ENCODE measurements around the gene FAM170B. TPM values are rescaled to one million over a fixed set of nuclear protein-coding genes. Genes with fewer than 3 reads are reported as not detected.

The FAM170B gene
- total RNA-seq, 1 experiment from 2014 or later = not detected

DNA sequence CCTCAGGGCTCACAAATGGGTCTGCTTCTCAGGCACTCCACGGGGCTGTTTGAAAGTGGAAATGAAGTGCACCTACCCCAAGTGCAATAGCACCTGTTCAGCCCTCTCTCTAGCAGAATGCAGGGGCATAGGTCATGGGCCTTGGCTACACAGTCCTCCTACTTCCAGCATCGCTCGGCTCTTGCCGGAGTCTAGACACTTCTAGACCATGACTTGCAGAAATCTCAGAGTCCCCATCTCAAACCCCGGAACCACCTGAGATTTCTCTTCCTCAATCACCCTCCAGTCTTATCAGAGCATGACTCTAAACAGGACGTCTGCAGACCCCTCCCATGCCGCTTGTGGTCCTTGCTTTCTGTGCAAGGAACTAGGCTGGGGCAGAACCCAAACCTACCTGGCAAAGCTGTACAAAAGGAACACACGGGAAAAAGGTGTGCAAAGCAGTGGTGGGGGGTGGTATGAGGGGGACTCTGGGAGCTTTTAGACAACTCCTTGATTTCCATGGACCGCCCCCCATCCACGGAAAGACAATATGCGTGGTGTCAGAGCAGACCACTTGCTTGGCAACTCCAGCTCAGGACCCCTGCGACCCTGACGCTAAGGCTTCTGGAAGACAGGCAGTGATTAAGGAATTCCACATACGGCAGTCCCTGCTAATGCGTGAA, 40.6 kb upstream of the FAM170B start:
- Histone ChIP-seq H2AFZ (no peak overlapping the region), H3K36me3 (ENCODE audit: low read depth) (no peaks in the 10 kb centered on the region), H3K9me3 (ENCODE audit: insufficient read depth, low read depth) (no peaks in the 10 kb centered on the region), H3K27me3 (ENCODE audit: insufficient read depth, low read depth) (no peaks in the 10 kb centered on the region), H3K27ac (no peak overlapping the region), H3K4me2 (no peak overlapping the region), H4K20me1 (ENCODE audit: insufficient read depth) (no peaks in the 10 kb centered on the region), H3F3A (ENCODE audit: insufficient read depth, low read depth) (no peaks in the 10 kb centered on the region), H3K4me3 (no peak overlapping the region), H3K79me2 (ENCODE audit: low read depth) (no peaks in the 10 kb centered on the region), H3K4me1 (replicated peaks; ENCODE audit: insufficient read depth) (peaks cover 7% of the 10 kb centered on the region), H3K9me2 (ENCODE audit: insufficient read depth) (no peaks in the 10 kb centered on the region)
- intact Hi-C loops (cut with micrococcal nuclease; ENCODE audit: unreplicated experiment) = no loop called here
- no peak for TF ChIP-seq EZH2 (IDR thresholded peaks at IDR 0.05; ENCODE audit: low read depth)
- TF ChIP-seq, protein P1, sequence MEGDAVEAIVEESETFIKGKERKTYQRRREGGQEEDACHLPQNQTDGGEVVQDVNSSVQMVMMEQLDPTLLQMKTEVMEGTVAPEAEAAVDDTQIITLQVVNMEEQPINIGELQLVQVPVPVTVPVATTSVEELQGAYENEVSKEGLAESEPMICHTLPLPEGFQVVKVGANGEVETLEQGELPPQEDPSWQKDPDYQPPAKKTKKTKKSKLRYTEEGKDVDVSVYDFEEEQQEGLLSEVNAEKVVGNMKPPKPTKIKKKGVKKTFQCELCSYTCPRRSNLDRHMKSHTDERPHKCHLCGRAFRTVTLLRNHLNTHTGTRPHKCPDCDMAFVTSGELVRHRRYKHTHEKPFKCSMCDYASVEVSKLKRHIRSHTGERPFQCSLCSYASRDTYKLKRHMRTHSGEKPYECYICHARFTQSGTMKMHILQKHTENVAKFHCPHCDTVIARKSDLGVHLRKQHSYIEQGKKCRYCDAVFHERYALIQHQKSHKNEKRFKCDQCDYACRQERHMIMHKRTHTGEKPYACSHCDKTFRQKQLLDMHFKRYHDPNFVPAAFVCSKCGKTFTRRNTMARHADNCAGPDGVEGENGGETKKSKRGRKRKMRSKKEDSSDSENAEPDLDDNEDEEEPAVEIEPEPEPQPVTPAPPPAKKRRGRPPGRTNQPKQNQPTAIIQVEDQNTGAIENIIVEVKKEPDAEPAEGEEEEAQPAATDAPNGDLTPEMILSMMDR (conservative IDR thresholded peaks at IDR 0.05) = no peak
- ChIA-PET CTCF (no interaction called here), POLR2A (ENCODE audit: unreplicated experiment) (interaction anchor here (0.7 kb wide), 1 partner anchor 11 kb away, joined by 4 read pairs; no protein-coding TSS in a partner anchor)
- no peak for DNase-seq
- no TSS peak for BruUV-seq (replicated peaks)

DNA sequence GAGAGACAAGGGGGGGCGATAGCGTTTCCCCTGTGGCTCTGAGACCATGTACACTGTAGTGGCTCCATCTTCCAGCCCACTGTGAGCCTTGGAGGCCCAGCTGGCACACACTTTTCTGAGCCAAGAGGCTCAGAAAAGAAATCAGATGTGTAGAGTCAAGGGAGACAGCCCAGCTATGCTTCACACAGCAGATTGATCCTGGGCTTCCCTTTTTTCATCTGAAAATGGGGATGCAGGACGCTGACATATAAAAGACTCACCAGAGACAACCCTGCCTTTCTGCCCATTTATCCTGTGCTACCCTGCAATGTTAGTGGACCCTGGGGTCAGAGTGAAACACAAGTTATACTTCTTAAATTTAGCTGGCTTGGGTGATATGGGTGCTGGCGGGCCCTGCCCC, 40.0 kb upstream of the FAM170B start:
- Histone ChIP-seq H3K27me3 (ENCODE audit: insufficient read depth, low read depth) (no peaks in the 10 kb centered on the region), H3K9me2 (ENCODE audit: insufficient read depth) (no peaks in the 10 kb centered on the region), H3K4me1 (replicated peaks; ENCODE audit: insufficient read depth) (peaks cover 7% of the 10 kb centered on the region), H3K4me2 (no peak overlapping the region), H2AFZ (no peak overlapping the region), H3K79me2 (ENCODE audit: low read depth) (no peaks in the 10 kb centered on the region), H3K4me3 (no peak overlapping the region), H3K27ac (no peak overlapping the region), H3K9me3 (ENCODE audit: insufficient read depth, low read depth) (no peaks in the 10 kb centered on the region), H4K20me1 (ENCODE audit: insufficient read depth) (no peaks in the 10 kb centered on the region), H3F3A (ENCODE audit: insufficient read depth, low read depth) (no peaks in the 10 kb centered on the region), H3K36me3 (ENCODE audit: low read depth) (no peaks in the 10 kb centered on the region)
- TF ChIP-seq, protein P1 (conservative IDR thresholded peaks at IDR 0.05) = no peak
- DNase-seq = no peak
- BruUV-seq (replicated peaks) = no TSS peak
- intact Hi-C loops (cut with micrococcal nuclease; ENCODE audit: unreplicated experiment) = no loop called here
- ChIA-PET CTCF (no interaction called here), POLR2A (ENCODE audit: unreplicated experiment) (no interaction called here)

DNA sequence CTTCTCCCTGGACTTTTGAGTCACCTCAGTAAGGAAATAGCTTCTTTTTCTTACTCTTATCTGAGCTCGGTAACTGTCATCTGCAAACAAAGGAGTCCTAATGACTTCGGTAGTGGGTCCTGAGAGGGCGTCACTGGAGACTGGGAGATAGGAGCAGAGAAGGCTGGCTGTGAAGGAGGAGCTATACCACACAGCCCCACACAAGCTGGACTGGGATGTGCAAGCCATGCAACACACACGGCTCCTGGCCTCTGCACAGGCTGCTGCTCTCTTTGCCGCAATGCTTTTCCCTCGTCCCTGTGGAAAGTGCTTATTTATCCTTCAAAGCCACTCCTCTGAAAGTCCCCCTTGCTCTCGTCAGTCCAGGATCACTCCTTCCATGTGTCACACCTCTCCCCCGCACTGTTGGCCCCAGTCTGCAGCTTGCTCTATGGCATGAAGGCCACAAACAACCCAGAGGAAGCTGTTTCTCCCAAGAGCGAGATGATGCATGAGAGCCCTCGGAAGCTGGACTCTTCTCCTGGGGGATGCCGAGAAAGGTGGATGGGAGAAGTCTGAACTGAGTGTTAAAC, 39.5 kb upstream of the FAM170B start:
- no peaks in the 10 kb centered on the region for H3K79me2 ChIP-seq (ENCODE audit: low read depth)
- H4K20me1 ChIP-seq (ENCODE audit: insufficient read depth) = no peaks in the 10 kb centered on the region
- H3K27me3 ChIP-seq (ENCODE audit: insufficient read depth, low read depth) = no peaks in the 10 kb centered on the region
- DNase-seq = no peak
- no peaks in the 10 kb centered on the region for H3F3A ChIP-seq (ENCODE audit: insufficient read depth, low read depth)
- H2AFZ ChIP-seq = no peak overlapping the region
- H3K4me2 ChIP-seq = no peak overlapping the region
- BruUV-seq (replicated peaks) = no TSS peak
- TF ChIP-seq EZH2 (IDR thresholded peaks at IDR 0.05; ENCODE audit: low read depth) = no peak
- TF ChIP-seq, protein P1 (conservative IDR thresholded peaks at IDR 0.05) = no peak
- intact Hi-C loops (cut with micrococcal nuclease; ENCODE audit: unreplicated experiment) = no loop called here
- peaks cover 7% of the 10 kb centered on the region for H3K4me1 ChIP-seq (replicated peaks; ENCODE audit: insufficient read depth)
- POLR2A ChIA-PET (ENCODE audit: unreplicated experiment) = no interaction called here
- CTCF ChIA-PET = no interaction called here
- no peaks in the 10 kb centered on the region for H3K9me3 ChIP-seq (ENCODE audit: insufficient read depth, low read depth)
- no peak overlapping the region for H3K4me3 ChIP-seq
- no peaks in the 10 kb centered on the region for H3K9me2 ChIP-seq (ENCODE audit: insufficient read depth)
- no peak overlapping the region for H3K27ac ChIP-seq
- no peaks in the 10 kb centered on the region for H3K36me3 ChIP-seq (ENCODE audit: low read depth)
